ENCODE results near the gene TTC9B. TPM values are rescaled to one million over a fixed set of nuclear protein-coding genes. Genes with fewer than 3 reads are reported as not detected.

TTC9B gene
- total and polyA plus RNA-seq, 2 of the 13 experiments (the other 11 are each of a cell fraction or from before 2014, with no cell fraction given): not detected

GRCh38 chr19:40190891-40191835, 27.0 kb downstream of the TTC9B start, which contains the start of gene MAP3K10 (continued):
- TF ChIP-seq ZNF790 (CRISPR knock-in tag; IDR thresholded peaks at IDR 0.05; ENCODE audit: borderline replicate concordance): 0 out of 2 replicates have a peak, but pooled peaks have one; percentile 25
- TF ChIP-seq ZNF556 (CRISPR knock-in tag; IDR thresholded peaks at IDR 0.05; ENCODE audit: borderline replicate concordance): no peak
- 0 out of 2 replicates have a peak, but pooled peaks have one; percentile 25 for TF ChIP-seq RFXAP (CRISPR knock-in tag; IDR thresholded peaks at IDR 0.05; ENCODE audit: borderline replicate concordance)
- peak; percentile 34; the same call in 1 of the 2 replicates for TF ChIP-seq ELF1 (CRISPR knock-in tag; IDR thresholded peaks at IDR 0.05)
- peak; percentile 53; the same call in 1 of the 2 replicates for TF ChIP-seq SPEN (CRISPR knock-in tag; IDR thresholded peaks at IDR 0.05; ENCODE audit: low read depth)
- 0 out of 2 replicates have a peak, but pooled peaks have one; percentile 31 for TF ChIP-seq ZNF224 (CRISPR knock-in tag; IDR thresholded peaks at IDR 0.05)
- peak; percentile 59 for TF ChIP-seq SRSF1 (optimal IDR thresholded peaks at IDR 0.05; ENCODE audit: low read depth, low read length)
- no peak for TF ChIP-seq POLR2AphosphoS2 (IDR thresholded peaks at IDR 0.05; ENCODE audit: low read depth, low read length)
- peak; percentile 38; the same call in 1 of the 2 replicates for TF ChIP-seq ZNF333 (CRISPR knock-in tag; IDR thresholded peaks at IDR 0.05; ENCODE audit: borderline replicate concordance)
- TF ChIP-seq ZNF263 (CRISPR knock-in tag; IDR thresholded peaks at IDR 0.05): peak; percentile 64
- peak; percentile 84; the same call in 1 of the 2 replicates for TF ChIP-seq NRL (CRISPR knock-in tag; IDR thresholded peaks at IDR 0.05; ENCODE audit: borderline replicate concordance)
- no peak; the same call in 1 of the 2 replicates for TF ChIP-seq ZNF232 (CRISPR knock-in tag; IDR thresholded peaks at IDR 0.05; ENCODE audit: borderline replicate concordance)
- TF ChIP-seq ZNF776 (CRISPR knock-in tag; IDR thresholded peaks at IDR 0.05): peak; percentile 69; the same call in 1 of the 2 replicates
- TF ChIP-seq ZIK1 (CRISPR knock-in tag; IDR thresholded peaks at IDR 0.05; ENCODE audit: borderline replicate concordance, low read depth): peak; percentile 44; the same call in 1 of the 2 replicates
- TF ChIP-seq ZNF101 (CRISPR knock-in tag; IDR thresholded peaks at IDR 0.05; ENCODE audit: borderline replicate concordance, low read depth): no peak
- TF ChIP-seq HCFC1 (IDR thresholded peaks at IDR 0.05; ENCODE audit: low read depth, low read length): peak; percentile 74
- TF ChIP-seq ZNF580 (CRISPR knock-in tag; IDR thresholded peaks at IDR 0.05; ENCODE audit: borderline replicate concordance, low read depth): peak; percentile 77
- TF ChIP-seq GABPB1 (CRISPR knock-in tag; IDR thresholded peaks at IDR 0.05): peak; percentile 79
- TF ChIP-seq, protein P1, sequence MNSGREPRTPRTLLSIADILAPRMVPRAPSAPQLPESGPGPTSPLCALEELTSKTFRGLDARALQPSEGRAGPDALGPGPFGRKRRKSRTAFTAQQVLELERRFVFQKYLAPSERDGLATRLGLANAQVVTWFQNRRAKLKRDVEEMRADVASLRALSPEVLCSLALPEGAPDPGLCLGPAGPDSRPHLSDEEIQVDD (CRISPR knock-in tag; IDR thresholded peaks at IDR 0.05; ENCODE audit: borderline replicate concordance): no peak
- TF ChIP-seq ZNF558 (CRISPR knock-in tag; IDR thresholded peaks at IDR 0.05; ENCODE audit: borderline replicate concordance): no peak
- TF ChIP-seq ZNF350 (CRISPR knock-in tag; IDR thresholded peaks at IDR 0.05; ENCODE audit: borderline replicate concordance, low read depth): no peak; the same call in 1 of the 2 replicates
- TF ChIP-seq PATZ1 (CRISPR knock-in tag; IDR thresholded peaks at IDR 0.05): peak; percentile 82
- no peak for TF ChIP-seq RFX3 (CRISPR knock-in tag; IDR thresholded peaks at IDR 0.05)
- no peak for TF ChIP-seq TBL1XR1 (IDR thresholded peaks at IDR 0.05; ENCODE audit: borderline replicate concordance, low read length, partially characterized antibody)
- TF ChIP-seq HIVEP1 (CRISPR knock-in tag; IDR thresholded peaks at IDR 0.05): peak; percentile 85
